Right cardiac atrium (tissue), 5 donors: ENCODE measurements around the gene ACHE. TPM values are rescaled to one million over a fixed set of nuclear protein-coding genes. Genes with fewer than 3 reads are reported as not detected.

Source experiments
- ATAC-seq, 2 donors: fragments of 200-7000 bp; cut with Tn5 transposase; one replicate each; pipeline versions ENCODE4 v1.8.0 to v1.9.1; 2020; ENCODE audit warnings: moderate library complexity in 2 of 2, mild to moderate bottlenecking in 1 of 2
- DNase-seq, 3 donors: peaks; one replicate each; pipeline ENCODE4 v3.0.0-alpha.2; 2020
- H3K27ac ChIP-seq: one replicate; pipeline ENCODE4 v1.5.1; 2013; ENCODE audit warnings: mild to moderate bottlenecking, low read length, control low read depth, moderate library complexity
- H3K27me3 ChIP-seq: one replicate; pipeline ENCODE4 v1.6.1; 2013; ENCODE audit not compliant: control insufficient read depth, insufficient read depth
- H3K4me1 ChIP-seq: one replicate; pipeline ENCODE4 v1.6.1; 2013; ENCODE audit warnings: low read length; ENCODE audit not compliant: control insufficient read depth, insufficient read depth
- H3K4me3 ChIP-seq: one replicate; pipeline ENCODE4 v1.5.1; 2013; ENCODE audit warnings: low read length, control low read depth
- H3K9me3 ChIP-seq: one replicate; pipeline ENCODE4 v1.6.1; 2013; ENCODE audit warnings: low read length; ENCODE audit not compliant: control insufficient read depth
- WGBS: extraction: QIAGEN DNeasy Blood & Tissue Kit; methylation state at CpG from one replicate; pipeline ENCODE4 v1.1.7; 2013; 5-methylcytosine and 5-hydroxymethylcytosine counted together
- intact Hi-C, 4 donors: fragments of 100-400 bp; cut with DNase I; formaldehyde crosslinking; loops; one replicate each; pipeline versions ENCODE4 v1.11.0 to v1.14.0; 2022 to 2023
- polyA plus RNA-seq: library from polyadenylated mRNA; stranded (reverse); fragments of 200-250 nt; gene quantifications from one replicate; pipeline ENCODE4 v1.2.3, GENCODE V29; 2013
- total RNA-seq, 4 donors: library from RNA; stranded (reverse); fragmentation: NEBNext Ultra II Directional; extraction: Animal tissue kit (Norgen Biotek cat#: 25700); gene quantifications; one replicate each; pipeline ENCODE4 v1.2.1, GENCODE V29; 2021
- donor health status: healthy with polysubstance abuse.
- donor health status: DM: no; HTN: yes; CAD: no.
- donor health status: DM: no; HTN: no; CAD: no.
- donor health status: DM: no; HTN: yes; CAD: no; lungs with severe emphysema.
- donor health status: DM: yes; HTN: yes; CAD: no.

Gene ACHE
- total and polyA plus RNA-seq, 5 donors, result 11.3 to 32.5 (median 21.5) TPM

DNA sequence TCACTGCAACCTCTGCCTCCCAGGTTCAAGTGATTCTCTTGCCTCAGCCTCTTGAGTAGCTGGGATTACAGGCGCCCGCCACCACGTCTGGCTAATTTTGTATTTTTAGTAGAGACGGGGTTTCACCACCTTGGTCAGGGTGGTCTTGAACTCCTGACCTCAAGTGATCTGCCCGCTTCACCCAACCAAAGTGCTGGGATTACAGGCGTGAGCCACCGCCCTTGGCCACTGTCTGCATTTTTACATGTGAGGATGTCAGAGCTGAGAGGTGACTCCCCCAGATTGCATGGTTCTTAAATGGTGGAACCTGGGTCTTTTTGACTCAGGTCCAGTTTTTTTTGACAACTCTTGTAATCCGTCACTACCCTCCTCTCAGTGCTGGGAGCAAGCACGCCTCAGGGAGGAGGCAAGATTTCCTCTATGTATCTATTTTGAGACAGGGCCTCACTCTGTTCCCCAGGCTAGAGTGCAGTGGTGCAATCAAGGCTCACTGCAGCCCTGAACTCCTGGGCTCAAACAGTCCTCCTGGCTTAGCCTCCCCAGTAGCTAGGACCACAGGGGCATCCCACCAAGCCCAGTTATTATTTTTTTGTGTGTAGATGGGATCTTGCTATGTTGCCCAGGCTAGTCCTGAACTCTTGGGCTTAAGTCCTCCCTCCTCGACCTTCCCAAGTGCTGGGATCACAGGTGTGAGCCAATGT lies 21.9 kb downstream of the ACHE start:
- ATAC-seq, result no peak
- no peaks in the 10 kb centered on the region for H3K9me3 ChIP-seq
- 86% methylated on average over 10 of the region's 10 CpGs for WGBS
- peak overlapping the region; percentile 90 for H3K4me3 ChIP-seq
- H3K27ac ChIP-seq, result peak overlapping the region; percentile 99
- intact Hi-C loops, result no loop called here
- DNase-seq, result peak in 1 of 3 donors; percentile 50
- H3K4me1 ChIP-seq, result no peaks in the 10 kb centered on the region
- no peaks in the 10 kb centered on the region for H3K27me3 ChIP-seq

DNA sequence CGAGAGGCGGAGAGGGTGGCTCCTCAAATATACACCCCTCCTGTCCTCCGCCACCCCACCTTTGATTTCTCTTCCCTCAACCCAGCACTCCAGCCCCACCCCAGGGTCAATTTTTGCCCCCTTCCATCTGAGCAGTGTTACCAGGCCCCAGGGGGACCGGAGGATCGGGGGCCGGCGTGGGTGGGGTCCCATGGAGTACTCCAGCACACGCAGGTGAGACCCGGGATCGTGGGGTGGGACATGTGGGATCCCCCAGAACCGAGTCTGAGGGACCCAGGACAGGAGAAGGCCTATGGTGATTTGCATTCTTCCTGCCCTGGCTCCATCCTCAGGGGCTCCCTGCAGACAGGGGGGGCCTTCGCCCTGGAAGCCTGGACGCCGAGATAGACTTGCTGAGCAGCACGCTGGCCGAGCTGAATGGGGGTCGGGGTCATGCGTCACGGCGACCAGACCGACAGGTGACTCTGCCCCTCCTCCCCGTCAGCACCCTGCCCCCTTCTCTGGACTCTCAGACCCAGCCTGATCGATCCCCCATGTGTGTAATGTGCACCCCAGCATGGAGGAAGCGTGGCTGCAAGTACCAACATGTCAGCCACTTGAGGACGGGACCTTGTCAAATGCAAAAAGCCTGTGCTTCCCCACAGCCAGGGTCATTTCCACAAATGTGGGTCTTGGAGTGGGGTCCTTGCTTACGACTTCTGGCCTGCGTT lies 27.8 kb downstream of the ACHE start:
- peak overlapping the region; percentile 85 for H3K27ac ChIP-seq
- no peaks in the 10 kb centered on the region for H3K9me3 ChIP-seq
- WGBS, result 15% methylated on average over 27 of the region's 27 CpGs
- ATAC-seq, result peak; percentile 1 to 2
- DNase-seq, result peak in 2 of 3 donors; percentile 74 to 76
- H3K27me3 ChIP-seq, result no peaks in the 10 kb centered on the region
- intact Hi-C loops, result no loop called here
- H3K4me1 ChIP-seq, result no peaks in the 10 kb centered on the region
- peak overlapping the region; percentile 89 for H3K4me3 ChIP-seq

DNA sequence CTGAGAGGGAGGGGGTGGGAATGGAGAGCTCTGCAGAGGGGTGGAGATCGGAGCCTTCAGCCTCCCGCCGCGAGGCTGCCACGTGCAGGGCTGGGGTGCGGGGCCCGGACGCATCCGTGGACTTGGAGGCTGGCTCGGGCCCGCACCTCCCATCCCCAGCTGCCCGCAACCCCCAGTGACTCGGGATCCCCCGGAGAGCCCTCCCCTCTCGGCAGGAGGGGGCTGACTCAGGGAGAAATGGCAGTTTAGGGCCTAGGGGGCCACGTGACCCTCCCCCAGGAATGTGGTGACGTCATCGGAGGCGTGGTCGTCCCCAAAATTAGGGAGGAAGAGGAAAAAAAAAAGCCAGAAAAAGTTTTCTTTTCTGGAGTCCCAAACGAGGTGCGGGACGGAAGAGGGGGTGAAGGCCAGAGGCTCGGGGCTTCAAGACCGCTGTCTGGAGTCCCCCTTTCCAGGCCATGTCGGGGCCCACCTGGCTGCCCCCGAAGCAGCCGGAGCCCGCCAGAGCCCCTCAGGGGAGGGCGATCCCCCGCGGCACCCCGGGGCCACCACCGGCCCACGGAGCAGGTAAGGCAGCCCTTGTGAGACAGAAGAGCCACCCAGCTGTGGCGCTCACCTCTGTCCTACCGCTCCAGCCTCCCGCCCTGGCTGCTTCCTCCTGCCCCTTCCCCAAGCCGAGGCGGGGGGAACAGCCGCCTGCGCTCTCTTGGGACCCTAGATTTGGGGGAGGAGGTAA lies 28.5 kb downstream of the ACHE start, which contains the start of gene TRIP6:
TRIP6 (plus strand) TSS at position 348 of the 736 bp plus-strand sequence; CDS start at position 459, 111 bp downstream.
- WGBS, result under 1% methylated on average over 42 of the region's 42 CpGs
- Histone ChIP-seq H3K4me1 (no peaks in the 10 kb centered on the region), H3K9me3 (no peaks in the 10 kb centered on the region), H3K4me3 (peak within 1 kb of the TSS; percentile 89), H3K27me3 (no peaks in the 10 kb centered on the region), H3K27ac (peak within 1 kb of the TSS; percentile 85)
- DNase-seq, result peak; percentile 94 to 97 (median 96)
- intact Hi-C loops, result no loop called here
- ATAC-seq, result peak; percentile 79

DNA sequence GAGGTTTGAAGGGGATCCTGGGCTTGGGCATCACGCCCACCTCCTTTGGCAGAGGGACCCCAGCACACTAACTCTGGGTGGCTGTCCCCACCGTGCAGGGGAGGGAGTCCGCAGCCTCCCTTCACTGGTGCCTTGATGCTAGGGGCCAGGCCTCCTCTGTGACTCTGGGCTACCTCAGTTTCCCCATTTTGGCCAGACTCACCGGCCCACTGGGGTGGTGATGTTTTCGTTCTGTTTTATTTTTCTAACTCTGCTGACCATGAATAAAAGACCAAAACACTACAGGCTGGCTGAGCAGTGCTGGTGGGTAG lies 29.0 kb downstream of the ACHE start:
- Histone ChIP-seq H3K27ac (peak overlapping the region; percentile 55), H3K27me3 (no peaks in the 10 kb centered on the region), H3K4me3 (peak overlapping the region; percentile 89), H3K4me1 (no peaks in the 10 kb centered on the region), H3K9me3 (no peaks in the 10 kb centered on the region)
- peak in 1 of 3 donors; percentile 74 for DNase-seq
- intact Hi-C loops, result no loop called here
- no peak for ATAC-seq
- WGBS, result 45% methylated on average over 5 of the region's 5 CpGs

DNA sequence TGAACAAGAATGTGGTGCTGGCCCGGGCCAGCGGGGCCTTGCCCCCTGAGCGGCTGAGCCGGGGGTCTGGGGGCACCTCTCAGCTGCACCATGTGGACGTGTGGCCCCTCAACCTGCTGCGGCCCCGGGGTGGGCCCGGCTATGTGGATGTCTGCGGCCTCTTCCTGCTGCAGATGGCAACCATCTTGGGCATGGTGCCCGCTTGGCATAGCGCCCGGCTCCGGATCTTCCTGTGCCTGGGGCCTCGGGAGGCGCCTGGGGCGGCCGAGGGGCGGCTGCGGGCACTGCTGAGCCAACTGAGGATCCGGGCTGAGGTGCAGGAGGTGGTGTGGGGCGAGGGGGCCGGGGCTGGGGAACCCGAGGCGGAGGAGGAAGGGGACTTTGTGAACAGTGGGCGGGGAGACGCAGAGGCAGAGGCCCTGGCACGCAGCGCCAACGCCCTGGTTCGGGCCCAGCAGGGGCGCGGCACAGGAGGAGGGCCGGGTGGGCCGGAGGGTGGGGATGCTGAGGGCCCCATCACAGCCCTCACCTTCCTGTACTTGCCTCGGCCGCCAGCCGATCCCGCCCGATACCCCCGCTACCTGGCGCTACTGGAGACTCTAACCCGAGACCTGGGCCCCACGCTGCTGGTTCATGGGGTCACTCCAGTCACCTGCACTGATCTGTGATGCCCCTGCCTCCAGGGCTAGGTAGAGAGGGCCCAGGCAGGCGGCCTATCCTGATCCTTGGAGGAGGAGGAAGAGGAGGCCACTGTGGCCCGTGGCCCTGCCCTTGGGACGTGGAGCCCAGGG lies 29.6 kb downstream of the ACHE start:
- peak; percentile 77 to 95 (median 94) for DNase-seq
- Histone ChIP-seq H3K27me3 (no peaks in the 10 kb centered on the region), H3K4me3 (peak overlapping the region; percentile 4), H3K4me1 (no peaks in the 10 kb centered on the region), H3K27ac (peak overlapping the region; percentile 55), H3K9me3 (no peaks in the 10 kb centered on the region)
- WGBS, result 53% methylated on average over 46 of the region's 46 CpGs
- peak; percentile 35 to 50 for ATAC-seq
- intact Hi-C loops, result no loop called here

DNA sequence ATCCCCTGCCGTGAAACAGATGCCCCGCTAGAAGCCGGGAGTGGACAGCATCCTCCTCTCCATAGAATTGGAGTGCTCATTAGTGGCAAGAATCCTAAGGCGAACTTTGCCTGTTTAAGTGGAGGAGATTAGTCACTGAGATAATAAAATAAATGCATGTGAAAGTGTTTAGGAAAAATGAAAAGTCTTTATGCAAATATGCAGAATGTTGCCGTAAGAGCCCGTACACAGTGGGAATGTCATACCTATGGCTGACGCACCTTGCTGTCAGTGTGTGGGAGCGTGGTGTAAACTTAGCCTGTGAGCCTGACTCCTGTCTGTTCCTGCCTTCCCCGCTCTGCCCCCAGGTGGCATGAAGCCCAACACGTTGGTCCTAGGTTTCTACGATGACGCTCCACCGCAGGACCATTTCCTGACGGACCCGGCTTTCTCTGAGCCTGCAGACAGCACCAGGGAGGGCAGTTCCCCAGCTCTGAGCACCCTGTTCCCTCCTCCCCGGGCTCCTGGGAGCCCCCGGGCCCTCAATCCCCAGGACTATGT lies 30.2 kb downstream of the ACHE start:
- Histone ChIP-seq H3K27ac (no peak overlapping the region), H3K4me1 (no peaks in the 10 kb centered on the region), H3K4me3 (no peak overlapping the region), H3K27me3 (no peaks in the 10 kb centered on the region), H3K9me3 (no peaks in the 10 kb centered on the region)
- WGBS, result 76% methylated on average over 17 of the region's 17 CpGs
- ATAC-seq (no peak), DNase-seq (no peak)
- intact Hi-C loops, result no loop called here

DNA sequence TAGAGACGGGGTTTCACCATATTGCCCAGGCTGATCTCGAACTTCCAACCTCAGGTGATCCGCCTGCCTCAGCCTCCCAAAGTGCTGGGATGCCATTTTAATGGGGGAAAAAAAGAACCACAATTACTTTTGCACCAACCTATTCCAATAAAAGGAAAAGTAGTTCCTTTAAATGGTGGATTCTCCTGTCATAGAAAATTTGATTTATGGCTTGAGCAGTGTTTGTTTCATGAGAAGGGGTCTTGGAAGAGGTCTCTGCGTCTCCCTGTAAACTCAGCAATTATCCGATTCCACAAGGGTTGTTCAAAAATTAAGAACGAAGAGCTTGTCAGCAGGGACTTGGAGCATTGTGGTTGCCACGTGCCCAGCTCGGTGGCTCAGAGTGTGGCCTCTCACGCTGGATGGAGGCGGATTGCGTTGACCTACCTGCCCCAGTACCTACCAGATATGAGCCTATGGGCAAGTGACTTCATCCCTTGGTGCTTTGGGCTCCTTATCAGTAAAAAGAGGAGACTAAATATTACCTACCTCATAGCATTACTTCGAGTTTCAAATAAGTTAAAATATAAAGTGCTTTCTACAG lies 31.3 kb downstream of the ACHE start:
- intact Hi-C loops, result no loop called here
- 92% methylated on average over 12 of the region's 12 CpGs for WGBS
- Histone ChIP-seq H3K27me3 (no peaks in the 10 kb centered on the region), H3K9me3 (no peaks in the 10 kb centered on the region), H3K27ac (no peak overlapping the region), H3K4me3 (no peak overlapping the region), H3K4me1 (no peaks in the 10 kb centered on the region)
- DNase-seq (peak in 1 of 3 donors; percentile 49), ATAC-seq (no peak)

DNA sequence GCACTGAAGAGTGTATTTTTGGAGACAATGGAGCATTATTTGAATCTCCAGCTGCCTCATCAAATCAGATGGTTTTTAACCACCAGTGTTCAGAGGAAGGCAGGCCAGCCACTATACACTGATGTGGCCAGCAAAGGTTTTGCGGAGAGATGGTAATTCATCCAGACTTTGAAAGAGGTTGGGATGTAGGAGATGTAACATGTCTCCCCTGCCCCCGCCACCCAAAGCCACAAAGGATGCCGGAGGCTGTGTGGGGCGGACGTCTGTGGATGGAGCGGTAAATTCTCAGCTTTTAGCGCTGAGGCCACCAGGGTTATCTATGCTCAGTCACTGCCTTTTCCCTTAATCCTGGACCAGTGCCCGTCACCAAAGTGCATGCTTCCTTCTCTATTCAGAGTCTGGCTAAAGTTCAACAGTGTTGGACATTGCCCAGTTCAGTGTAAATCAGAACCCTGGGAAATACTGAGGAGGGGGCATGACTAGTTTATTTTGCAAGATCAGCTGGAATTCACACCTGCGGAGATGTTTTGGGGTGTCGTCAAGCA lies 32.2 kb downstream of the ACHE start:
- no peaks in the 10 kb centered on the region for H3K4me1 ChIP-seq
- no peaks in the 10 kb centered on the region for H3K27me3 ChIP-seq
- no peak overlapping the region for H3K4me3 ChIP-seq
- 23% methylated on average over 10 of the region's 10 CpGs for WGBS
- intact Hi-C loops, result no loop called here
- H3K27ac ChIP-seq, result no peak overlapping the region
- ATAC-seq (peak in 1 of 2 donors; percentile 42), DNase-seq (peak in 2 of 3 donors; percentile 62 to 68)
- no peaks in the 10 kb centered on the region for H3K9me3 ChIP-seq

DNA sequence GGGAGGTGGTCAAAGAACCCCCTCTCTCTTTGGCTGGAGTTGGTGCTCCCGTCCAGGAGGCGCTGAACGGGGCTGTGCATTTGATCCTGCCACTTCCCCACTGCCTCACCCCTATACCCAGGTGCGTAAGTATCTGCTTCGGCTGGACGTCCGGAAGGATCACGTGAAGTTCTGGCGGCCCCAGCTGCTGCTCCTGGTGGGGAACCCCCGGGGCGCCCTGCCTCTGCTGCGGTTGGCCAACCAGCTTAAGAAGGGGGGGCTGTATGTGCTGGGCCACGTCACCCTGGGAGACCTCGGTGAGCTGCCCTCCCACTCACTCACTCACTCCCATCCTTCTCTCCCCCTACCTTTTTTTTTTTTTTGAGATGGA lies 34.1 kb downstream of the ACHE start:
- intact Hi-C loops, result no loop called here
- Histone ChIP-seq H3K4me1 (no peaks in the 10 kb centered on the region), H3K9me3 (no peaks in the 10 kb centered on the region), H3K27ac (no peak overlapping the region), H3K4me3 (no peak overlapping the region), H3K27me3 (no peaks in the 10 kb centered on the region)
- no peak for DNase-seq
- ATAC-seq, result no peak
- WGBS, result 94% methylated on average over 14 of the region's 14 CpGs
